ENCODE data around the gene PDXK. TPM values are rescaled to one million over a fixed set of nuclear protein-coding genes. Genes with fewer than 3 reads are reported as not detected.
"Not testable (repeated sequence)": the region's sequence is repeated elsewhere in the genome, so short reads cannot be mapped to it uniquely, and the experiment has no call there.

Gene PDXK
- total RNA-seq, 4 donors from 2014 or later, result 122 to 156 (median 143) TPM

DNA sequence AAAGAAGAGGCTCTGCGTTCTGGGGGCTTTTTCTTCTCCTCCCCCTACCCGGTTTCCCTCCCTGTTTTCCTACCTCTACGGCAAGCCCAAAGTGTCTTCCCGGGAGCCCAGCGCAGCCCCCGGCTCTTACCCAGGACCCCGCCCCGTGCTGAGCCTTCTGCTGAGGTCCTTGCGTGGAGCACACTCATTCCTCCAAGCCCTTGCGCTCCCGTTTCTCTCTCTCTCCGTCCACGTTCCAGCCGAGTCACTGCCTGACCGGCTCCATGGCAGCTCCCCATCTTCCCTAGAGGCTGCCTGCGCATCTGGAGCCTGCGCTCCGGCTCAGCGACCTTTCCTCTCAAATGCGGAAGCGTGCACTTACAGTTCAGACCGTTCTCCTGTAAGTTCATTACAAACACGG is 24.9 kb upstream of the PDXK start:
- TF ChIP-seq, protein P1, sequence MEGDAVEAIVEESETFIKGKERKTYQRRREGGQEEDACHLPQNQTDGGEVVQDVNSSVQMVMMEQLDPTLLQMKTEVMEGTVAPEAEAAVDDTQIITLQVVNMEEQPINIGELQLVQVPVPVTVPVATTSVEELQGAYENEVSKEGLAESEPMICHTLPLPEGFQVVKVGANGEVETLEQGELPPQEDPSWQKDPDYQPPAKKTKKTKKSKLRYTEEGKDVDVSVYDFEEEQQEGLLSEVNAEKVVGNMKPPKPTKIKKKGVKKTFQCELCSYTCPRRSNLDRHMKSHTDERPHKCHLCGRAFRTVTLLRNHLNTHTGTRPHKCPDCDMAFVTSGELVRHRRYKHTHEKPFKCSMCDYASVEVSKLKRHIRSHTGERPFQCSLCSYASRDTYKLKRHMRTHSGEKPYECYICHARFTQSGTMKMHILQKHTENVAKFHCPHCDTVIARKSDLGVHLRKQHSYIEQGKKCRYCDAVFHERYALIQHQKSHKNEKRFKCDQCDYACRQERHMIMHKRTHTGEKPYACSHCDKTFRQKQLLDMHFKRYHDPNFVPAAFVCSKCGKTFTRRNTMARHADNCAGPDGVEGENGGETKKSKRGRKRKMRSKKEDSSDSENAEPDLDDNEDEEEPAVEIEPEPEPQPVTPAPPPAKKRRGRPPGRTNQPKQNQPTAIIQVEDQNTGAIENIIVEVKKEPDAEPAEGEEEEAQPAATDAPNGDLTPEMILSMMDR (IDR thresholded peaks at IDR 0.05), result no peak
- no peak for TF ChIP-seq EP300 (IDR thresholded peaks at IDR 0.05)
- no peak for TF ChIP-seq POLR2A (IDR thresholded peaks at IDR 0.05)
- no peaks in the 10 kb centered on the region for H3K4me1 ChIP-seq
- H3K27ac ChIP-seq, result no peak overlapping the region
- no peak for DNase-seq (ENCODE audit: low spot score in 2 of 2)
- 92% methylated on average over 23 of the region's 23 CpGs for WGBS, 2 donors
- no peak overlapping the region for H3K4me3 ChIP-seq
- no peaks in the 10 kb centered on the region for H3K27me3 ChIP-seq
- H3K9me3 ChIP-seq, result no peaks in the 10 kb centered on the region
- H3K36me3 ChIP-seq, result peaks cover 0 to 89% (median 21%) of the 10 kb centered on the region in 3 donors

DNA sequence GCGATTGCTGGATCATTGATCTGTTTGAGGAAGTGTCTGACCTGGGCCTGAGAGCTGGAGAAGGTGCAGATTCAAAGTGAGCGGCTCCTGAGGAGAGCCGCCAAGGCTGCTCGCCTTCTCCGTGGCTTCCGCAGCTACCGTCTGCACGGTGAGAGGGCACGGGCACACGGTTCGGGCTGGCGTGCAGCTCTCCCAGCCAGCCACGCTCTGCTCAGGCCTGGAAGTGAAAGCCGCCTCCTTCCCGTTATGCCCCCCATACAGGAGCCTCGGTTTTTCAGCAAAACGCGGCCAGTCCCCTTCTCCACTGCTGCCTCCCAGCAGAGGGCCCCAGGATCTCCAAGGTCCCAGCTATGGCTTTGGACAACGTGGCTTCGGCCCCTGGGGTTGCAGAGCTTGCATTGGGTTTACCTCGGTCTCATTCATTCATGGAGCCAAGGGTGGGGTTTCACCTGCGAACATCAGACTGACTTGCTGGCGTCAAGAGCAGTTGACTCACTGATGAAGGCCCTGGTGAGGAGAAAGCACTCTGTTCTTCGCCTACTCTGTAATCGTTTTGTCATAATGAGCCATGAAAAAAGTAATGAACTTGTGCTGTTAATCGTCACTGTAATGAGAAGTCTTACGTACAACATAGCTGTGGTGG is 24.4 kb upstream of the PDXK start:
- no peak for TF ChIP-seq EP300 (IDR thresholded peaks at IDR 0.05)
- no peak for TF ChIP-seq POLR2A (IDR thresholded peaks at IDR 0.05)
- TF ChIP-seq, protein P1 (IDR thresholded peaks at IDR 0.05), result no peak
- H3K36me3 ChIP-seq, result peaks cover 0 to 88% (median 21%) of the 10 kb centered on the region in 3 donors
- WGBS, 2 donors, result 88 to 89% methylated on average over 24 to 27 of the region's 27 CpGs

DNA sequence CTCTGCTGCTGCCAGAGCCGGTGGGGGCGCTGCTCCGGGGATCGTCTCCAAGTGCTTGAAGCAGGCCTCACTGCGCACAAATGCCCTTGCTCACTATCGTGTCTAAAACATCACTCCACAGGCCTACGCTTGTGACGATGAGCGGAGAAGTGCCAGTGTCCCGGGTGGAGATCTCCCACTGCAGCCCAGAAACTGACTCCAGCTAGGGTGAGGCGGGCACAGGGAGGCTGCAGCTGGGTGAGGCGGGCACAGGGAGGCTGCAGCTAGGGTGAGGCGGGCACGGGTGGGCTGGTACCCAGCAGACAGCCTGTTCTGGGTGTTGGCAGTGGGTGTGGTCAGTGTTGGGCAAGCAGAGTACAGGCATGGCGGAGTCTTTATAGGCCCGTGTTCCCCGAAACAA is 22.7 kb upstream of the PDXK start:
- TF ChIP-seq, protein P1 (IDR thresholded peaks at IDR 0.05), result no peak
- TF ChIP-seq EP300 (IDR thresholded peaks at IDR 0.05) (no peak), POLR2A (IDR thresholded peaks at IDR 0.05) (no peak)
- no peak overlapping the region for H3K27ac ChIP-seq
- no peaks in the 10 kb centered on the region for H3K9me3 ChIP-seq
- H3K36me3 ChIP-seq, result peaks cover 0 to 74% (median 6%) of the 10 kb centered on the region in 3 donors
- no peaks in the 10 kb centered on the region for H3K4me1 ChIP-seq
- no peak overlapping the region for H3K4me3 ChIP-seq
- no peak for DNase-seq (ENCODE audit: low spot score in 2 of 2)
- WGBS, 2 donors, result 95% methylated on average over 17 of the region's 17 CpGs
- H3K27me3 ChIP-seq, result no peaks in the 10 kb centered on the region

More for the DNA sequence above, 24.4 kb upstream of the PDXK start:
- Histone ChIP-seq H3K27ac (no peak overlapping the region), H3K4me3 (no peak overlapping the region), H3K4me1 (no peaks in the 10 kb centered on the region), H3K9me3 (no peaks in the 10 kb centered on the region), H3K27me3 (no peaks in the 10 kb centered on the region)
- no peak for DNase-seq (ENCODE audit: low spot score in 2 of 2)

DNA sequence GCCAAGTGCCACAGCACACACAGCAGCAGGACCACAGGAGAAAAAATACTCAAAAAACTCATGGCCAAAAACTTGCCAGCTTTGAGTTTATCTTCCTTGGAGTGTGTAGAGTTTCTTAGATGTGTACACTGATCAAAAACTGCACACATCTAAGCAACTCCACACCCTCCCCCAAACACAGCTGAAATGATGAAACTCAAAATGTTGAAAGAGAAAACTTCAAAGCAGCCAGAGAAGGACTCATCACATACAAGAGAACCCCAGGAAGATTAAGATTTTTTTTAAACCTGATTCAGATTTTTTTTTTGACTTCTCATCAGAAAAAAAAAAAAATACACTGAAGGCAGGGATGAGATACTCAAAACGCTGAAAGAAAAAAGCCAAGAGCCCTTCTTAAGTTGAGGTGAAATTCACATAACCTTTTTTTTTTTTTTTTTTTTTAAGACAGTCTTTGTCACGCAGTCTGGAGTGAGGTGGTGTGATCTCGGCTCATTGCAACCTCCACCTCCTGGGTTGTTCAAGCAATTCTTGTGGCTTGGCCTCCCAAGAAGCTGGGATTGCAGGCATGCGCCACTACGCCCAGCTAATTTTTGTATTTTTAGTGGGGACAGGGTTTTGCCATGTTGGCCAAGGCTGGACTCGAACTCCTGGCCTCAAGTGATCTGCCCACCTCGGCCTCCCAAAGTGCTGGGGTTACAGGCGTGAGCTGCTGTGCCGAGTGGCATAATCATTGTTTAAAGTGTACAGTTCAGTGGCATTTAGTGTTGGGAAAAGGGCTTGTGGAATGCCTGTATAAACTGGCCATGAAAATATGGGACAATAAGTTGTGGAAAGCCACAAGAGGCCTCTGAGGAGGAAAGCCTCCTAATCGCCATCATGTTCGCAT is 20.9 kb upstream of the PDXK start:
- no peak overlapping the region for H3K4me3 ChIP-seq
- H3K36me3 ChIP-seq, result peaks cover 0 to 56% (median 0%) of the 10 kb centered on the region in 3 donors
- peaks cover 0 to 4% (median 0%) of the 10 kb centered on the region in 4 donors for H3K4me1 ChIP-seq
- TF ChIP-seq POLR2A (IDR thresholded peaks at IDR 0.05) (no peak), EP300 (IDR thresholded peaks at IDR 0.05) (no peak)
- TF ChIP-seq, protein P1 (IDR thresholded peaks at IDR 0.05), result no peak
- H3K27ac ChIP-seq, result no peak overlapping the region
- WGBS, 2 donors, result 84 to 86% methylated on average over 11 of the region's 11 CpGs
- DNase-seq (ENCODE audit: low spot score in 2 of 2), result no peak
- H3K27me3 ChIP-seq, result no peaks in the 10 kb centered on the region
- H3K9me3 ChIP-seq, result no peaks in the 10 kb centered on the region

DNA sequence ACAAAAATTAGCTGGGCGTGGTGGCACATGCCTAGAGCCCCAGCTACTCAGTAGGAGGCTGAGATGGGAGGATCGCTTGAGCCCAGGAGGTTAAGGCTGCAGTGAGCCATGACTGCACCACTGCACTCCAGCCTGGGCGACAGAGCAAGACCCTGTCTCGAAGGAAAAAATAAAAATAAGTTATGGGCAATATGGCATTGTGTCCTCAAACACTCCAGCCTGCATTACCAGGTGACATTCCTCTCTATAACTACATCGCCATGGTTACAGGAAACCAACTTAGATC is 19.5 kb upstream of the PDXK start:
- peaks cover 0 to 42% (median 0%) of the 10 kb centered on the region in 3 donors for H3K36me3 ChIP-seq
- H3K9me3 ChIP-seq; DNase-seq (ENCODE audit: low spot score in 2 of 2); H3K27ac ChIP-seq; H3K4me3 ChIP-seq; H3K27me3 ChIP-seq; H3K4me1 ChIP-seq: not testable (repeated sequence)
- WGBS, 2 donors, result 84 to 95% methylated on average over 5 of the region's 5 CpGs

All from tibial nerve (tissue), 4 donors.